ENCODE data around the gene ANXA4. TPM values are rescaled to one million over a fixed set of nuclear protein-coding genes. Genes with fewer than 3 reads are reported as not detected.

The ANXA4 gene
- total and polyA plus RNA-seq, 2 of the 13 experiments (the other 11 are each of a cell fraction or from before 2014, with no cell fraction given): 155 to 168 TPM

DNA sequence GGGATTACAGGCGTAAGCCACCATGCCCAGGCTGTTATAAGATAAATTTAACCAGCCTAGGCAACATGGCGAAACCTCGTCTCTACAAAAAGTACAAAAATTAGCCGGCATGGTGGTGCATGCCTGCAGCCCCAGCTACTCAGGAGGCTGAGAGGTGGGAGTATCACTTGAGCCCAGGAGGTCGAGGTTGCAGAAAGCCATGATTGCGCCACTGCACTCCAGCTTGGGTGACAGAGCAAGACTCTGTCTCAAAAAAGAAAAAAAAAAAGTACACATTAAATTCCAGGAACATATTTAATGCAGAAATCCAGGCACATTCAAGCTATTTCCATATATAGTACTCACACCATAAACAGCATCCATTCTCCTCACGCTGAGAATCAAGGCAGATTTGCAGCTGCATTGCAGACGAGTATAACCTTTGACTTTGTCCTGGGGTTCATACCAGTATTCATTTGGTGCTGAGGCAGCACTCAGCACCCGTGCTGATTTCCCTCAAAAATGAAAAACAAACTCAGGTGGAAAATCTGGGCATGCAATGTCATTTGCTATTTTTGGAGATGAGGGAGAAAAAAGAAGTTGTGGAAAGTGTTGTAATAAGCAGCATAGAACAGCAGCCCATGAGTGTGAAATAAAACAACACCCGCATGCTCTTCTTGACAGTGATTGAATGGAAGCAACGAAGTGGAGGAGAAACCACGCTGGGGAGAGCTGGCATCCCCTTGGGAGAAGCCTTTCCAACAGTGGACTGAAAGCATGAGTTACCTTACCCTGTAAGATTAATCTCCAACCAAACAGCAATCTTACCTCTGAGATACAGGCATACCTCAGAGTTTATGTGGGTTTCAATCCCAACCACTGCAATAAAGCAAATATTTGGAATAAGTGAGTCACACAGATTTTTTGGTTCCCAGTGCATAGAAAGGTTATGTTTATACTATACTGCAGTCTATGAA, 46.8 kb upstream of the ANXA4 start (continued):
- TF ChIP-seq, protein P1, sequence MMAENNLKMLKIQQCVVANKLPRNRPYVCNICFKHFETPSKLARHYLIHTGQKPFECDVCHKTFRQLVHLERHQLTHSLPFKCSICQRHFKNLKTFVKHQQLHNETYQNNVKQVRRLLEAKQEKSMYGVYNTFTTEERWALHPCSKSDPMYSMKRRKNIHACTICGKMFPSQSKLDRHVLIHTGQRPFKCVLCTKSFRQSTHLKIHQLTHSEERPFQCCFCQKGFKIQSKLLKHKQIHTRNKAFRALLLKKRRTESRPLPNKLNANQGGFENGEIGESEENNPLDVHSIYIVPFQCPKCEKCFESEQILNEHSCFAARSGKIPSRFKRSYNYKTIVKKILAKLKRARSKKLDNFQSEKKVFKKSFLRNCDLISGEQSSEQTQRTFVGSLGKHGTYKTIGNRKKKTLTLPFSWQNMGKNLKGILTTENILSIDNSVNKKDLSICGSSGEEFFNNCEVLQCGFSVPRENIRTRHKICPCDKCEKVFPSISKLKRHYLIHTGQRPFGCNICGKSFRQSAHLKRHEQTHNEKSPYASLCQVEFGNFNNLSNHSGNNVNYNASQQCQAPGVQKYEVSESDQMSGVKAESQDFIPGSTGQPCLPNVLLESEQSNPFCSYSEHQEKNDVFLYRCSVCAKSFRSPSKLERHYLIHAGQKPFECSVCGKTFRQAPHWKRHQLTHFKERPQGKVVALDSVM (CRISPR knock-in tag; IDR thresholded peaks at IDR 0.05): 0 out of 2 replicates have a peak, but pooled peaks have one; percentile 22
- peak; percentile 70; the same call in 1 of the 2 replicates for TF ChIP-seq HMG20A (CRISPR knock-in tag; IDR thresholded peaks at IDR 0.05; ENCODE audit: borderline replicate concordance)

DNA sequence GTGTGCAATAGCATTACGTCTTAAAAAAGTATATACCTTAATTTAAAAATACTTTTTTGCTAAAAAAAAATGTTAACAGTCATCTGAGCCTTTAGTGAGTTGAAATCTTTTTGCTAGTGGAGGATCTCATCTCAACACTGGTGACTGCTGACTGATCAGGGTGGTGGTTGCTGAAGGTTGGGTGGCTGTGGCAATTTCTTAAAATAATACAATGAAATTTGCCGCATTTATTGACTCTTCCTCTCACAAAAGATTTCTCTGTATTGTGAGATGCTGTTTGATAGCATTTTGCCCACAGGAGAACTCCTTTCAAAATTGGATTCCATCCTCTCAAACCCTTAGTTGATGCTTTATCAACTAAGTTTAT, 46.1 kb upstream of the ANXA4 start:
- Histone ChIP-seq H4K20me1 (ENCODE audit: insufficient read depth, low read length) (no peaks in the 10 kb centered on the region), H3K4me2 (ENCODE audit: low read depth, low read length) (no peak overlapping the region), H3K4me3 (replicated peaks in 1 of 3; ENCODE audit: insufficient read depth in 1 of 3, low read depth in 2 of 3, low read length in 3 of 3) (no peak overlapping the region), H3K9ac (ENCODE audit: insufficient read depth, low read depth, low read length) (no peak overlapping the region), H3K9me3 (ENCODE audit: low read length) (no peaks in the 10 kb centered on the region), H3K27ac (ENCODE audit: extremely low read length, insufficient read depth, low read length) (no peak overlapping the region), H2AFZ (ENCODE audit: low read length) (no peak overlapping the region), H3K4me1 (ENCODE audit: insufficient read depth, low read length) (peaks cover 40% of the 10 kb centered on the region), H3K79me2 (ENCODE audit: insufficient read depth, low read length) (no peaks in the 10 kb centered on the region), H3K27me3 (ENCODE audit: control insufficient read depth in 1 of 2, insufficient read depth in 2 of 2, low read length in 2 of 2) (peaks cover 1 to 9% of the 10 kb centered on the region in 2 experiments; a peak in 3 of 5 replicates), H3K36me3 (replicated peaks in 1 of 2; ENCODE audit: control insufficient read depth in 1 of 2, insufficient read depth in 2 of 2, low read length in 2 of 2) (no peaks in the 10 kb centered on the region)
- BruUV-seq (replicated peaks): no TSS peak
- WGBS (ENCODE audit: low lambda C conversion rate): 26% methylated on average over 2 of the region's 2 CpGs
- intact Hi-C loops (cut with micrococcal nuclease; ENCODE audit: unreplicated experiment): no loop called here
- CTCF ChIA-PET (ENCODE audit: low intra/inter-chr PET ratio, low total read pairs): no interaction called here
- DNase-seq (ENCODE audit: low spot score) (no peak), ATAC-seq (no peak), FAIRE-seq (no peak)
- in situ Hi-C loops (cut with HindIII; ENCODE audit: extremely low pct_ligation_motif_present, low pct_unique_long_range_greater_than_20kb): no loop called here
- POLR2A ChIA-PET: no interaction called here
- TF ChIP-seq SAP130 (CRISPR knock-in tag; IDR thresholded peaks at IDR 0.05; ENCODE audit: low read depth): 0 out of 2 replicates have a peak, but pooled peaks have one; percentile 1
- no peak for TF ChIP-seq TP53 (CRISPR knock-in tag; conservative IDR thresholded peaks at IDR 0.05)

Measured in HepG2 (cell line).